Tibial nerve (tissue), 4 donors: ENCODE results near the gene PTGIR.

ENCODE experiments used
- CTCF ChIP-seq, 5 experiments: fragments of 200-600 bp in 3 of 5; fragments of 450-650 bp in 2 of 5; sonication (generic) in 3 of 5; IDR thresholded peaks; one replicate each; pipeline ENCODE4 v1.5.1; 2016 to 2019; ENCODE audit warnings: antibody characterized with exemption in 5 of 5, mild to moderate bottlenecking in 3 of 5, moderate library complexity in 2 of 5
- EP300 ChIP-seq, 2 donors: sonication (generic); formaldehyde crosslinking; IDR thresholded peaks; one replicate each; pipeline ENCODE4 v1.6.1; 2017; ENCODE audit warnings: antibody characterized with exemption in 2 of 2, mild to moderate bottlenecking in 1 of 2
- POLR2A ChIP-seq, 2 donors: fragments of 450-650 bp; IDR thresholded peaks; one replicate each; pipeline ENCODE4 v1.6.1; 2017; ENCODE audit warnings: antibody characterized with exemption in 2 of 2, mild to moderate bottlenecking in 2 of 2, moderate library complexity in 2 of 2

- TF ChIP-seq CTCF (IDR thresholded peaks at IDR 0.05) (no peak), POLR2A (IDR thresholded peaks at IDR 0.05) (no peak), EP300 (IDR thresholded peaks at IDR 0.05) (no peak)
These were observed 35.2 kb upstream of the PTGIR start for GRCh38 chr19:46660008-46660517.
